Mesenchymal stem cell (in vitro differentiated cells and primary cell): Measurements from ENCODE around the gene SPRR2A.

Experiments
- DNase-seq: peaks from one replicate; pipeline ENCODE4 v3.0.0-alpha.2; 2013
- H2AFZ ChIP-seq: one replicate; pipeline ENCODE4 v1.6.1; 2013; ENCODE audit warnings: low read depth, mild to moderate bottlenecking, control low read depth, inconsistent platforms, low read length, moderate library complexity
- H2AK5ac ChIP-seq: 2 replicates; pipeline ENCODE4 v1.6.1; 2013; ENCODE audit warnings: low read length, moderate library complexity, mild to moderate bottlenecking, inconsistent platforms; ENCODE audit not compliant: severe bottlenecking
- H2BK120ac ChIP-seq: one replicate; pipeline ENCODE4 v1.6.1; 2013; ENCODE audit warnings: low read depth, mild to moderate bottlenecking, inconsistent platforms, low read length, moderate library complexity
- H2BK12ac ChIP-seq, 2 experiments: one replicate each; pipeline ENCODE4 v1.6.1; 2013; ENCODE audit warnings: inconsistent platforms in 2 of 2, low read length in 2 of 2, mild to moderate bottlenecking in 2 of 2, moderate library complexity in 2 of 2, control low read depth in 1 of 2
- H2BK15ac ChIP-seq: one replicate; pipeline ENCODE4 v1.6.1; 2013; ENCODE audit warnings: mild to moderate bottlenecking, low read depth, inconsistent platforms; ENCODE audit not compliant: poor library complexity, severe bottlenecking
- H2BK5ac ChIP-seq: 2 replicates; pipeline ENCODE4 v1.6.1; 2013; ENCODE audit warnings: low read depth, mild to moderate bottlenecking, low read length, control low read depth, inconsistent platforms; ENCODE audit not compliant: poor library complexity, severe bottlenecking
- H3K14ac ChIP-seq, 2 experiments: one replicate each; pipeline ENCODE4 v1.6.1; 2013; ENCODE audit warnings: inconsistent platforms in 2 of 2, low read length in 2 of 2, control low read depth in 1 of 2, mild to moderate bottlenecking in 1 of 2, moderate library complexity in 1 of 2
- H3K18ac ChIP-seq, 2 experiments: one replicate each; pipeline ENCODE4 v1.6.1; 2013; ENCODE audit warnings: inconsistent platforms in 2 of 2, low read length in 2 of 2, control low read depth in 1 of 2, low read depth in 1 of 2, mild to moderate bottlenecking in 1 of 2
- H3K23ac ChIP-seq, 2 experiments: one replicate each; pipeline ENCODE4 v1.6.1; 2013; ENCODE audit warnings: inconsistent platforms in 2 of 2, low read length in 2 of 2, mild to moderate bottlenecking in 2 of 2, moderate library complexity in 2 of 2, control low read depth in 1 of 2
- H3K27ac ChIP-seq: 2 replicates; pipeline ENCODE4 v1.5.1; 2013; ENCODE audit warnings: mild to moderate bottlenecking, moderate library complexity, low read length, control low read depth, inconsistent platforms; ENCODE audit not compliant: poor library complexity, severe bottlenecking
- H3K27me3 ChIP-seq, 2 experiments: 2 replicates each; pipeline versions ENCODE4 v1.6.1 to v1.7.0; 2013; ENCODE audit warnings: low read length in 2 of 2, mild to moderate bottlenecking in 2 of 2, moderate library complexity in 2 of 2, control low read depth in 1 of 2, inconsistent platforms in 1 of 2; ENCODE audit not compliant: control insufficient read depth in 1 of 2, insufficient read depth in 1 of 2
- H3K36me3 ChIP-seq, 2 experiments: 2 replicates each; pipeline versions ENCODE4 v1.6.1 to v1.7.0; 2013; ENCODE audit warnings: low read length in 2 of 2, control low read depth in 1 of 2, inconsistent platforms in 1 of 2, low read depth in 1 of 2, mild to moderate bottlenecking in 1 of 2; ENCODE audit not compliant: insufficient read depth in 2 of 2, control insufficient read depth in 1 of 2
- H3K4ac ChIP-seq, 2 experiments: one replicate each; pipeline ENCODE4 v1.6.1; 2013; ENCODE audit warnings: inconsistent platforms in 2 of 2, low read length in 2 of 2, mild to moderate bottlenecking in 2 of 2, moderate library complexity in 2 of 2, control low read depth in 1 of 2, low read depth in 1 of 2
- H3K4me1 ChIP-seq: 2 replicates; pipeline ENCODE4 v1.6.1; 2013; ENCODE audit warnings: low read depth, low read length, control low read depth; ENCODE audit not compliant: control insufficient read depth, insufficient read depth
- H3K4me2 ChIP-seq: 2 replicates; pipeline ENCODE4 v1.6.1; 2013; ENCODE audit warnings: low read length, mild to moderate bottlenecking, inconsistent platforms; ENCODE audit not compliant: poor library complexity, severe bottlenecking
- H3K4me3 ChIP-seq, 2 experiments: 2 replicates each; pipeline versions ENCODE4 v1.5.1 to v1.7.0; 2013; ENCODE audit warnings: low read length in 2 of 2, mild to moderate bottlenecking in 2 of 2, control low read depth in 1 of 2, low read depth in 1 of 2; ENCODE audit not compliant: insufficient read depth in 1 of 2
- H3K79me1 ChIP-seq: replicated peaks from 2 replicates; pipeline ENCODE4 v1.6.1; 2013; ENCODE audit warnings: mild to moderate bottlenecking, control low read depth, low read length, inconsistent platforms; ENCODE audit not compliant: poor library complexity, severe bottlenecking
- H3K9ac ChIP-seq: 2 replicates; pipeline ENCODE4 v1.7.0; 2013; ENCODE audit warnings: mild to moderate bottlenecking, low read length, moderate library complexity
- H3K9me3 ChIP-seq: 2 replicates; pipeline ENCODE4 v1.7.0; 2013; ENCODE audit warnings: mild to moderate bottlenecking, low read length; ENCODE audit not compliant: control insufficient read depth
- H4K8ac ChIP-seq: one replicate; pipeline ENCODE4 v1.6.1; 2013; ENCODE audit warnings: inconsistent platforms, mild to moderate bottlenecking, low read length, moderate library complexity
- H4K91ac ChIP-seq: one replicate; pipeline ENCODE4 v1.6.1; 2013; ENCODE audit warnings: mild to moderate bottlenecking, low read length, inconsistent platforms
- WGBS: methylation state at CpG from one replicate; pipeline ENCODE4 v1.1.7; 2013; ENCODE audit warnings: mixed read lengths; 5-methylcytosine and 5-hydroxymethylcytosine counted together

SPRR2A gene

GRCh38 chr1:153032677-153033308 is 24.5 kb downstream of the SPRR2A start:
- H3K9me3 ChIP-seq: no peaks in the 10 kb centered on the region
- no peak overlapping the region for H3K14ac ChIP-seq
- H2BK15ac ChIP-seq: no peak overlapping the region
- DNase-seq: no peak
- no peak overlapping the region for H2AFZ ChIP-seq
- no peaks in the 10 kb centered on the region for H3K4me1 ChIP-seq
- no peak overlapping the region for H3K9ac ChIP-seq
- H3K36me3 ChIP-seq: no peaks in the 10 kb centered on the region
- H3K27ac ChIP-seq: no peak overlapping the region
- no peak overlapping the region for H2AK5ac ChIP-seq
- H4K91ac ChIP-seq: no peak overlapping the region
- H3K79me1 ChIP-seq: no peaks in the 10 kb centered on the region
- H2BK5ac ChIP-seq: no peak overlapping the region
- H3K18ac ChIP-seq: no peak overlapping the region
- H3K23ac ChIP-seq: no peak overlapping the region
- no peak overlapping the region for H3K4ac ChIP-seq
- no peak overlapping the region for H3K4me3 ChIP-seq
- H4K8ac ChIP-seq: no peak overlapping the region
- WGBS: 52% methylated on average over 3 of the region's 3 CpGs
- no peak overlapping the region for H3K4me2 ChIP-seq
- no peak overlapping the region for H2BK12ac ChIP-seq
- no peaks in the 10 kb centered on the region for H3K27me3 ChIP-seq
- H2BK120ac ChIP-seq: no peak overlapping the region

- Histone ChIP-seq H3K27me3 (no peaks in the 10 kb centered on the region), H2AK5ac (no peak overlapping the region), H2BK120ac (no peak overlapping the region), H3K9ac (no peak overlapping the region), H3K23ac (no peak overlapping the region), H2BK12ac (no peak overlapping the region), H3K4me2 (no peak overlapping the region), H4K91ac (no peak overlapping the region), H3K27ac (no peak overlapping the region), H2BK5ac (no peak overlapping the region), H3K4me1 (no peaks in the 10 kb centered on the region), H3K4me3 (no peak overlapping the region), H4K8ac (no peak overlapping the region), H2AFZ (no peak overlapping the region), H3K14ac (no peak overlapping the region), H3K79me1 (no peaks in the 10 kb centered on the region), H3K4ac (no peak overlapping the region), H3K9me3 (no peaks in the 10 kb centered on the region), H3K18ac (no peak overlapping the region), H2BK15ac (no peak overlapping the region), H3K36me3 (no peaks in the 10 kb centered on the region)
- no peak for DNase-seq
Measured at GRCh38 chr1:153032073-153032472, 25.2 kb downstream of the SPRR2A start.

GRCh38 chr1:153030895-153031294 is 26.4 kb downstream of the SPRR2A start, which contains the start of gene SPRR1B:
Gene SPRR1B (plus strand): TSS chr1:153031203. CDS start chr1:153032346, 1,143 bp downstream.
- Histone ChIP-seq H3K4me2 (no peak within 1 kb of the TSS), H2BK120ac (no peak within 1 kb of the TSS), H2AFZ (no peak within 1 kb of the TSS), H3K9me3 (no peaks in the 10 kb centered on the region), H4K91ac (no peak within 1 kb of the TSS), H2AK5ac (no peak within 1 kb of the TSS), H3K9ac (no peak within 1 kb of the TSS), H3K18ac (no peak within 1 kb of the TSS), H2BK5ac (no peak within 1 kb of the TSS), H3K14ac (no peak within 1 kb of the TSS), H3K4me3 (no peak within 1 kb of the TSS), H4K8ac (no peak within 1 kb of the TSS), H3K27me3 (no peaks in the 10 kb centered on the region), H3K27ac (no peak within 1 kb of the TSS), H3K79me1 (no peaks in the 10 kb centered on the region), H3K23ac (no peak within 1 kb of the TSS), H2BK15ac (no peak within 1 kb of the TSS), H3K4me1 (no peaks in the 10 kb centered on the region), H3K4ac (no peak within 1 kb of the TSS), H3K36me3 (no peaks in the 10 kb centered on the region), H2BK12ac (no peak within 1 kb of the TSS)
- no peak for DNase-seq

- DNase-seq: no peak
- H3K36me3 ChIP-seq: no peaks in the 10 kb centered on the region
- H2AFZ ChIP-seq: no peak overlapping the region
- H3K9ac ChIP-seq: no peak overlapping the region
- no peaks in the 10 kb centered on the region for H3K9me3 ChIP-seq
- H2BK120ac ChIP-seq: no peak overlapping the region
- H3K79me1 ChIP-seq: no peaks in the 10 kb centered on the region
- no peak overlapping the region for H3K4me3 ChIP-seq
- no peak overlapping the region for H3K4ac ChIP-seq
- no peaks in the 10 kb centered on the region for H3K27me3 ChIP-seq
- no peak overlapping the region for H3K18ac ChIP-seq
- no peak overlapping the region for H4K8ac ChIP-seq
- no peak overlapping the region for H2AK5ac ChIP-seq
- no peak overlapping the region for H2BK12ac ChIP-seq
- no peak overlapping the region for H2BK5ac ChIP-seq
- H4K91ac ChIP-seq: no peak overlapping the region
- no peak overlapping the region for H3K4me2 ChIP-seq
- no peaks in the 10 kb centered on the region for H3K4me1 ChIP-seq
- H3K23ac ChIP-seq: no peak overlapping the region
- no peak overlapping the region for H2BK15ac ChIP-seq
- WGBS: 13% methylated on average over 1 of the region's 1 CpG
- H3K27ac ChIP-seq: no peak overlapping the region
- H3K14ac ChIP-seq: no peak overlapping the region
Measured at GRCh38 chr1:153028766-153029165, 28.5 kb downstream of the SPRR2A start.
